Smooth muscle cell (in vitro differentiated cells): ENCODE results near the gene HELB. TPM values are rescaled to one million over a fixed set of nuclear protein-coding genes. Genes with fewer than 3 reads are reported as not detected.

Experiments used
- DNase-seq: peaks from one replicate; lab custom pipeline; 2025; ENCODE audit not compliant: unreplicated experiment; lab: John Stamatoyannopoulos, UW
- H2AFZ ChIP-seq: fragments of 200-600 bp; sonication (generic); 2 replicates; pipeline ENCODE4 v1.6.0; 2016; ENCODE audit warnings: antibody characterized with exemption, low read depth, mild to moderate bottlenecking
- H3F3A ChIP-seq: fragments of 200-600 bp; sonication (generic); 2 replicates; pipeline ENCODE4 v1.6.0; 2017; ENCODE audit warnings: antibody characterized with exemption, low read depth
- H3K27ac ChIP-seq: fragments of 200-600 bp; sonication (generic); 2 replicates; pipeline ENCODE4 v1.5.1; 2016; ENCODE audit warnings: low read depth, mild to moderate bottlenecking
- H3K27me3 ChIP-seq: fragments of 200-600 bp; sonication (generic); 2 replicates; pipeline ENCODE4 v1.6.1; 2016; ENCODE audit warnings: low read depth, mild to moderate bottlenecking
- H3K36me3 ChIP-seq: fragments of 200-600 bp; sonication (generic); 2 replicates; pipeline ENCODE4 v1.5.1; 2016; ENCODE audit warnings: low read depth
- H3K4me1 ChIP-seq: fragments of 200-600 bp; sonication (generic); 2 replicates; pipeline ENCODE4 v1.5.1; 2016; ENCODE audit warnings: low read depth
- H3K4me2 ChIP-seq: fragments of 200-600 bp; sonication (generic); 2 replicates; pipeline ENCODE4 v1.6.0; 2016; ENCODE audit warnings: mild to moderate bottlenecking
- H3K4me3 ChIP-seq: fragments of 200-600 bp; sonication (generic); 2 replicates; pipeline ENCODE4 v1.5.1; 2016; ENCODE audit warnings: mild to moderate bottlenecking
- H3K79me2 ChIP-seq: fragments of 200-600 bp; sonication (generic); 2 replicates; pipeline ENCODE4 v1.6.0; 2016; ENCODE audit warnings: low read depth, mild to moderate bottlenecking
- H3K9ac ChIP-seq: fragments of 200-600 bp; sonication (generic); 2 replicates; pipeline ENCODE4 v1.6.0; 2016; ENCODE audit warnings: low read depth
- H3K9me3 ChIP-seq: fragments of 200-600 bp; sonication (generic); replicated peaks from 2 replicates; pipeline ENCODE4 v1.5.1; 2016; ENCODE audit warnings: low read depth
- H4K20me1 ChIP-seq: fragments of 200-600 bp; sonication (generic); 2 replicates; pipeline ENCODE4 v1.6.0; 2016; ENCODE audit warnings: low read depth
- WGBS: methylation state at CpG from one replicate; pipeline ENCODE4 v1.1.7; 2016; ENCODE audit warnings: low lambda C conversion rate; 5-methylcytosine and 5-hydroxymethylcytosine counted together
- polyA plus RNA-seq: library from polyadenylated mRNA; unstranded; fragments of >200 nt; fragmentation: Nextera tagmentation; extraction: Ambion mirVana; gene quantifications from 2 replicates; pipeline ENCODE4 v1.2.1, GENCODE V29; 2016
- total RNA-seq: library from RNA; depleted of rRNA; stranded (reverse); fragments of >200 nt; gene quantifications from 2 replicates; pipeline ENCODE4 v1.2.3, GENCODE V29; 2014
- TF ChIP-seq, protein P1 (sequence below): fragments of 200-600 bp; sonication (generic); IDR thresholded peaks from 2 replicates; pipeline ENCODE4 v1.5.1; 2017; ENCODE audit warnings: borderline replicate concordance, mild to moderate bottlenecking, antibody characterized with exemption; ENCODE audit not compliant: insufficient read depth, poor library complexity, severe bottlenecking

HELB gene
- total and polyA plus RNA-seq, 2 experiments from 2014 or later, result 1.9 to 5.7 TPM

DNA sequence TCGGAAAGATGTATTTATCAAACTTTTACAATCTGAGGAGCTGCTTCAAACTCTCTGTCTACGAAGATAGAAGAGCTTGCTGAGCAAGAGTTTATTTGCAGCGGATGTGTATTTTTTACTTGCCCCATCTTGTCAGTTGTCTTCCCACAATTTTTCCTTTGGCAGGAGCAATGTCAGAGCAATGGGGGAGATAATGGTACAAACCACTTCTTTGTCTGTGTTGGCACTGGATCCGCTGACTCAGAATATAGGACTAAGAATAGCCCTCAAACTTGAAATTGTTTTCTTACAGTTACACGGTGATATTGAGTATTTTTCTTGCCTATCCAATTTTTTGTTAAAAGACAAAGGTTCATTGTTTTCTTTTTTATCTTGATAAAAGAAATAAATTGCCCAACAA, 27.6 kb downstream of the HELB start:
- Histone ChIP-seq H3F3A (no peaks in the 10 kb centered on the region), H3K9me3 (no peaks in the 10 kb centered on the region), H2AFZ (no peak overlapping the region), H3K27me3 (no peaks in the 10 kb centered on the region), H3K9ac (no peak overlapping the region), H3K4me1 (no peaks in the 10 kb centered on the region), H3K27ac (no peak overlapping the region), H3K4me3 (no peak overlapping the region), H3K36me3 (peaks cover 3% of the 10 kb centered on the region), H3K79me2 (no peaks in the 10 kb centered on the region), H4K20me1 (no peaks in the 10 kb centered on the region), H3K4me2 (no peak overlapping the region)
- DNase-seq, result no peak
- 85% methylated on average over 5 of the region's 5 CpGs for WGBS
- TF ChIP-seq, protein P1, sequence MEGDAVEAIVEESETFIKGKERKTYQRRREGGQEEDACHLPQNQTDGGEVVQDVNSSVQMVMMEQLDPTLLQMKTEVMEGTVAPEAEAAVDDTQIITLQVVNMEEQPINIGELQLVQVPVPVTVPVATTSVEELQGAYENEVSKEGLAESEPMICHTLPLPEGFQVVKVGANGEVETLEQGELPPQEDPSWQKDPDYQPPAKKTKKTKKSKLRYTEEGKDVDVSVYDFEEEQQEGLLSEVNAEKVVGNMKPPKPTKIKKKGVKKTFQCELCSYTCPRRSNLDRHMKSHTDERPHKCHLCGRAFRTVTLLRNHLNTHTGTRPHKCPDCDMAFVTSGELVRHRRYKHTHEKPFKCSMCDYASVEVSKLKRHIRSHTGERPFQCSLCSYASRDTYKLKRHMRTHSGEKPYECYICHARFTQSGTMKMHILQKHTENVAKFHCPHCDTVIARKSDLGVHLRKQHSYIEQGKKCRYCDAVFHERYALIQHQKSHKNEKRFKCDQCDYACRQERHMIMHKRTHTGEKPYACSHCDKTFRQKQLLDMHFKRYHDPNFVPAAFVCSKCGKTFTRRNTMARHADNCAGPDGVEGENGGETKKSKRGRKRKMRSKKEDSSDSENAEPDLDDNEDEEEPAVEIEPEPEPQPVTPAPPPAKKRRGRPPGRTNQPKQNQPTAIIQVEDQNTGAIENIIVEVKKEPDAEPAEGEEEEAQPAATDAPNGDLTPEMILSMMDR, result no peak

DNA sequence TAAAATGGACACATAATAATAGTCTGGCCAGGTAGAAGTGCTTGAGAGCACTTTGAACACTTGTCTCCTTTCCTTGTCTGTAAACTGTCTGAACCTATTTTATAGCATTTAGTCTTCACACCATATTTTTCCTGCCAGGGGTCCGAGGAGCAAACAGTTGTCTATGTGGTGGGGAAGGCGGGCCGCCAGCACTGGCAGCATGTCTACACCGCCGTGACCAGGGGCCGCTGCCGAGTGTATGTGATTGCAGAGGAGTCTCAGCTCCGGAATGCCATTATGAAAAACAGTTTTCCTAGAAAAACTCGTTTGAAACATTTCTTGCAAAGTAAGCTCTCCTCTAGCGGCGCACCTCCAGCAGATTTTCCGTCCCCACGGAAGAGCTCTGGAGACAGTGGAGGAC, 28.7 kb downstream of the HELB start:
- Histone ChIP-seq H4K20me1 (no peaks in the 10 kb centered on the region), H3K36me3 (peaks cover 3% of the 10 kb centered on the region), H3K9ac (no peak overlapping the region), H3K27me3 (no peaks in the 10 kb centered on the region), H3K27ac (no peak overlapping the region), H3K4me3 (no peak overlapping the region), H3K4me2 (no peak overlapping the region), H2AFZ (no peak overlapping the region), H3K9me3 (no peaks in the 10 kb centered on the region), H3F3A (no peaks in the 10 kb centered on the region), H3K4me1 (no peaks in the 10 kb centered on the region), H3K79me2 (no peaks in the 10 kb centered on the region)
- 97% methylated on average over 13 of the region's 13 CpGs for WGBS
- no peak for DNase-seq
- TF ChIP-seq, protein P1, result no peak

DNA sequence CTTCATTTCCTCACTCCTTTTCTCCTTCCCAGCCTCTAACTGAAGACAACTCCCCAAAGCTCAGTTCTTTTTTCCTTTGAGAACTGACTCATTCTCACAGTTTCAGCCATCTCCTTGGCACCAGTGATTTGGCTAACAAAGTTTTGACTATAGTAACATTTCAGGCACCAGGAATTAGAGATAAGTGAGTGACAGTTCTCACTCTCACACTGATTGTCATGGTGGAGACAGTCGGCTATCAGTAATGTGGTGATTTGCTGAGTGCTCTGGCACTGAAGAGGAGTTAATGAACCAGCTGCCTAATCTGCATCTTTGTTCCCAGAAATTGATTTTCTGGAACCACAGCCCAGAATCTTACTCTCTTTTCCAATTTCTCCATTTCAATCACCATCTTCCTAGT, 29.5 kb downstream of the HELB start:
- WGBS, result 80% methylated on average over 1 of the region's 1 CpG
- H4K20me1 ChIP-seq, result no peaks in the 10 kb centered on the region

DNA sequence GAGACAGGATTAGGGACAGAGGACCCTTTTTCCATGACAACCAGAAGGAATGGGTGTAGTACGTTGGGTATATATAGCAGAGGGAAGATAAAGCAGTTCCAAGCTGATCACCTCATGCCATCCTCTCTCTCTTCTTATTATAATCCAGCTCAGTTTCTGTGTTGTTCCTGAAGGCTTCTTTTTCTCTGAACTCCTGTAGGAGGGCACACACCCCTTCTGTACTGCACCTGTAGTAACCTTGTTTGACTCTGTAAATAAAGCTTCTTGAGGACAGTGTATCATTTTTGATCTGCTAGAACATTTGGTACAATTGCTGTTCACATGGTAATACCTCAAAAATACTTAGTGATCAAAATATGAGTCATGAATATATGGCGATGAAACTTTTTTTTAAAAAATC, 33.5 kb downstream of the HELB start:
- no peak for DNase-seq
- H3K27me3 ChIP-seq, result no peaks in the 10 kb centered on the region
- H3K4me1 ChIP-seq, result no peaks in the 10 kb centered on the region
- no peak overlapping the region for H2AFZ ChIP-seq
- no peak overlapping the region for H3K4me3 ChIP-seq
- TF ChIP-seq, protein P1, result no peak
- no peak overlapping the region for H3K27ac ChIP-seq
- H3K9me3 ChIP-seq, result no peaks in the 10 kb centered on the region
- no peak overlapping the region for H3K9ac ChIP-seq
- H3K36me3 ChIP-seq, result peaks cover 19% of the 10 kb centered on the region
- 96% methylated on average over 2 of the region's 2 CpGs for WGBS
- no peaks in the 10 kb centered on the region for H3F3A ChIP-seq
- no peaks in the 10 kb centered on the region for H4K20me1 ChIP-seq
- H3K4me2 ChIP-seq, result no peak overlapping the region
- H3K79me2 ChIP-seq, result no peaks in the 10 kb centered on the region

More for the DNA sequence above, 29.5 kb downstream of the HELB start:
- Histone ChIP-seq H3K36me3 (peaks cover 3% of the 10 kb centered on the region), H2AFZ (no peak overlapping the region), H3K4me1 (no peaks in the 10 kb centered on the region), H3K4me3 (no peak overlapping the region), H3K27me3 (no peaks in the 10 kb centered on the region), H3K9ac (no peak overlapping the region), H3K9me3 (no peaks in the 10 kb centered on the region), H3K79me2 (no peaks in the 10 kb centered on the region), H3F3A (no peaks in the 10 kb centered on the region), H3K27ac (no peak overlapping the region), H3K4me2 (no peak overlapping the region)
- DNase-seq, result no peak
- TF ChIP-seq, protein P1, result no peak
